WTC11 (cell line): Measurements from ENCODE around the gene MTTP. TPM values are rescaled to one million over a fixed set of nuclear protein-coding genes. Genes with fewer than 3 reads are reported as not detected.

Experiments used
- ATAC-seq: fragments of 200-7000 bp; cut with Tn5 transposase; 2 replicates; pipeline ENCODE4 v1.10.0; 2021; ENCODE audit warnings: mild to moderate bottlenecking, moderate library complexity
- CTCF ChIA-PET: fragments of 300-600 bp; sonication (Branson Sonifier 250); formaldehyde crosslinking; loops from one replicate; lab custom pipeline; 2021; ENCODE audit warnings: antibody characterized with exemption; lab: Charles Lee
- POLR2A ChIA-PET: fragments of 350-600 bp; sonication (Branson Sonifier 250); formaldehyde crosslinking; loops from one replicate; lab custom pipeline; 2021; ENCODE audit warnings: antibody characterized with exemption; lab: Charles Lee
- DNase-seq: peaks from one replicate; pipeline ENCODE4 v3.0.0; 2021; ENCODE audit warnings: low spot score
- H3K27ac Mint-ChIP-seq: 2 replicates; pipeline ENCODE4 v1.8.0; 2021; ENCODE audit warnings: mixed read lengths
- H3K27me3 Mint-ChIP-seq: 2 replicates; pipeline ENCODE4 v1.8.0; 2021; ENCODE audit warnings: low read depth, mild to moderate bottlenecking, moderate library complexity, mixed read lengths
- H3K36me3 Mint-ChIP-seq: 2 replicates; pipeline ENCODE4 v1.8.0; 2021; ENCODE audit warnings: mixed read lengths
- H3K4me1 Mint-ChIP-seq: 2 replicates; pipeline ENCODE4 v1.8.0; 2022; ENCODE audit warnings: mixed read lengths
- H3K4me3 Mint-ChIP-seq: 2 replicates; pipeline ENCODE4 v1.8.0; 2021; ENCODE audit warnings: mild to moderate bottlenecking, moderate library complexity, mixed read lengths
- H3K9me3 Mint-ChIP-seq: 2 replicates; pipeline ENCODE4 v1.8.0; 2021; ENCODE audit warnings: mixed read lengths
- CBFB ChIP-seq: sonication (generic); formaldehyde crosslinking; IDR thresholded peaks from 2 replicates; pipeline ENCODE4 v1.8.1; 2022; ENCODE audit warnings: mild to moderate bottlenecking, low read depth, missing genetic modification reagents
- CREB1 ChIP-seq: sonication (generic); formaldehyde crosslinking; IDR thresholded peaks from 2 replicates; pipeline ENCODE4 v1.8.0; 2023; ENCODE audit warnings: mild to moderate bottlenecking, missing genetic modification reagents
- ESRRA ChIP-seq: sonication (generic); formaldehyde crosslinking; IDR thresholded peaks from 2 replicates; pipeline ENCODE4 v1.8.1; 2022; ENCODE audit warnings: mild to moderate bottlenecking, missing genetic modification reagents, borderline replicate concordance
- FOXJ3 ChIP-seq: sonication (generic); formaldehyde crosslinking; IDR thresholded peaks from 2 replicates; pipeline ENCODE4 v1.9.0; 2021; ENCODE audit warnings: missing genetic modification reagents, mild to moderate bottlenecking, borderline replicate concordance
- IRF2 ChIP-seq: sonication (generic); formaldehyde crosslinking; IDR thresholded peaks from 2 replicates; pipeline ENCODE4 v1.8.0; 2022; ENCODE audit warnings: low read depth, missing genetic modification reagents, borderline replicate concordance
- MYBL2 ChIP-seq: sonication (generic); formaldehyde crosslinking; IDR thresholded peaks from 2 replicates; pipeline ENCODE4 v1.8.1; 2023; ENCODE audit warnings: mild to moderate bottlenecking, moderate library complexity, missing genetic modification reagents
- NFYB ChIP-seq: sonication (generic); formaldehyde crosslinking; conservative IDR thresholded peaks from 2 replicates; pipeline ENCODE4 v1.8.0; 2022; ENCODE audit warnings: low read depth, missing genetic modification reagents
- SMAD3 ChIP-seq: sonication (generic); formaldehyde crosslinking; IDR thresholded peaks from 2 replicates; pipeline ENCODE4 v1.8.0; 2022; ENCODE audit warnings: missing genetic modification reagents, mild to moderate bottlenecking, borderline replicate concordance
- SP1 ChIP-seq: sonication (generic); formaldehyde crosslinking; conservative IDR thresholded peaks from 2 replicates; pipeline ENCODE4 v1.8.1; 2022; ENCODE audit warnings: missing genetic modification reagents
- TEAD1 ChIP-seq: sonication (generic); formaldehyde crosslinking; IDR thresholded peaks from 2 replicates; pipeline ENCODE4 v1.8.0; 2022; ENCODE audit warnings: mild to moderate bottlenecking, missing genetic modification reagents
- ZNF317 ChIP-seq: sonication (generic); formaldehyde crosslinking; IDR thresholded peaks from 2 replicates; pipeline ENCODE4 v1.8.1; 2023; ENCODE audit warnings: low read depth, mild to moderate bottlenecking, moderate library complexity, missing genetic modification reagents, borderline replicate concordance
- total RNA-seq: library from RNA; stranded (reverse); gene quantifications from 3 replicates; pipeline ENCODE4 v1.2.3, GENCODE V29; 2021
- TF ChIP-seq, protein P1 (sequence below): fragments of 250-450 bp; sonication (Bioruptor Pico); IDR thresholded peaks from 2 replicates; pipeline ENCODE4 v1.9.0; 2021; ENCODE audit warnings: mild to moderate bottlenecking, borderline replicate concordance
- TF ChIP-seq, protein P2 (sequence below): sonication (generic); formaldehyde crosslinking; IDR thresholded peaks from 2 replicates; pipeline ENCODE4 v1.8.0; 2022; ENCODE audit warnings: mild to moderate bottlenecking, missing genetic modification reagents
- TF ChIP-seq, protein P3 (sequence below): sonication (generic); formaldehyde crosslinking; IDR thresholded peaks from 2 replicates; pipeline ENCODE4 v1.8.1; 2023; ENCODE audit warnings: mild to moderate bottlenecking, moderate library complexity, missing genetic modification reagents
- TF ChIP-seq, protein P4 (sequence below): sonication (generic); formaldehyde crosslinking; IDR thresholded peaks from 2 replicates; pipeline ENCODE4 v1.8.0; 2023; ENCODE audit warnings: mild to moderate bottlenecking, missing genetic modification reagents
- TF ChIP-seq, protein P5 (sequence below): sonication (generic); formaldehyde crosslinking; IDR thresholded peaks from 2 replicates; pipeline ENCODE4 v1.8.1; 2023; ENCODE audit warnings: mild to moderate bottlenecking, missing genetic modification reagents, moderate library complexity
- TF ChIP-seq, protein P6 (sequence below): sonication (generic); formaldehyde crosslinking; IDR thresholded peaks from 2 replicates; pipeline ENCODE4 v1.8.1; 2023; ENCODE audit warnings: mild to moderate bottlenecking, missing genetic modification reagents
- TF ChIP-seq, protein P7 (sequence below): fragments of 250-450 bp; sonication (Bioruptor Pico); IDR thresholded peaks from 2 replicates; pipeline ENCODE4 v1.9.0; 2021; ENCODE audit warnings: mild to moderate bottlenecking

MTTP gene
- total RNA-seq, 1 experiment from 2014 or later = 0.26 TPM

DNA sequence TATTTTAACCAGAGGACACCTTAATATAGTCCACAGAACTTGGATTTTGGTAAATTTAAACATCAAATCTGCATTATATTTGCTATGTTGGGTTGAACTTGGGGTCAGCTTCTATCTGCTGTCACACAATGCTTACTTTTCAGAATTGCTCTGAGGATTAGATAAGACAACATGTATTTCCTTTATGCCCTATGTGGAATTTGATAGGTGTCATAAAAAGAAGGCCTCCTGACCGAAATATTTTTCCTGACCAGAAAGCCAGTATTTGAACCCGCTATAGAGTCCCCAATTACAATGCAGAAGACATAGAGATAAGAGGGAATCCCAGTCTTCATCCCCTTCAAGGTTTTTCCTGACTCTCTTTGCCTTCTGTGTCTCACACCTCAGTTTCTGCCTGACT is 4.1 kb downstream of the MTTP start:
- H3K4me3 Mint-ChIP-seq = no peak overlapping the region
- H3K9me3 Mint-ChIP-seq = no peaks in the 10 kb centered on the region
- ChIA-PET POLR2A (no interaction called here), CTCF (no interaction called here)
- DNase-seq = no peak
- H3K27ac Mint-ChIP-seq = no peak overlapping the region
- TF ChIP-seq, protein P1, sequence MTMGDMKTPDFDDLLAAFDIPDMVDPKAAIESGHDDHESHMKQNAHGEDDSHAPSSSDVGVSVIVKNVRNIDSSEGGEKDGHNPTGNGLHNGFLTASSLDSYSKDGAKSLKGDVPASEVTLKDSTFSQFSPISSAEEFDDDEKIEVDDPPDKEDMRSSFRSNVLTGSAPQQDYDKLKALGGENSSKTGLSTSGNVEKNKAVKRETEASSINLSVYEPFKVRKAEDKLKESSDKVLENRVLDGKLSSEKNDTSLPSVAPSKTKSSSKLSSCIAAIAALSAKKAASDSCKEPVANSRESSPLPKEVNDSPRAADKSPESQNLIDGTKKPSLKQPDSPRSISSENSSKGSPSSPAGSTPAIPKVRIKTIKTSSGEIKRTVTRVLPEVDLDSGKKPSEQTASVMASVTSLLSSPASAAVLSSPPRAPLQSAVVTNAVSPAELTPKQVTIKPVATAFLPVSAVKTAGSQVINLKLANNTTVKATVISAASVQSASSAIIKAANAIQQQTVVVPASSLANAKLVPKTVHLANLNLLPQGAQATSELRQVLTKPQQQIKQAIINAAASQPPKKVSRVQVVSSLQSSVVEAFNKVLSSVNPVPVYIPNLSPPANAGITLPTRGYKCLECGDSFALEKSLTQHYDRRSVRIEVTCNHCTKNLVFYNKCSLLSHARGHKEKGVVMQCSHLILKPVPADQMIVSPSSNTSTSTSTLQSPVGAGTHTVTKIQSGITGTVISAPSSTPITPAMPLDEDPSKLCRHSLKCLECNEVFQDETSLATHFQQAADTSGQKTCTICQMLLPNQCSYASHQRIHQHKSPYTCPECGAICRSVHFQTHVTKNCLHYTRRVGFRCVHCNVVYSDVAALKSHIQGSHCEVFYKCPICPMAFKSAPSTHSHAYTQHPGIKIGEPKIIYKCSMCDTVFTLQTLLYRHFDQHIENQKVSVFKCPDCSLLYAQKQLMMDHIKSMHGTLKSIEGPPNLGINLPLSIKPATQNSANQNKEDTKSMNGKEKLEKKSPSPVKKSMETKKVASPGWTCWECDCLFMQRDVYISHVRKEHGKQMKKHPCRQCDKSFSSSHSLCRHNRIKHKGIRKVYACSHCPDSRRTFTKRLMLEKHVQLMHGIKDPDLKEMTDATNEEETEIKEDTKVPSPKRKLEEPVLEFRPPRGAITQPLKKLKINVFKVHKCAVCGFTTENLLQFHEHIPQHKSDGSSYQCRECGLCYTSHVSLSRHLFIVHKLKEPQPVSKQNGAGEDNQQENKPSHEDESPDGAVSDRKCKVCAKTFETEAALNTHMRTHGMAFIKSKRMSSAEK (CRISPR knock-in tag) = no peak
- TF ChIP-seq CBFB (CRISPR knock-in tag) = no peak
- no peak for TF ChIP-seq CREB1 (CRISPR knock-in tag)
- TF ChIP-seq, protein P2, sequence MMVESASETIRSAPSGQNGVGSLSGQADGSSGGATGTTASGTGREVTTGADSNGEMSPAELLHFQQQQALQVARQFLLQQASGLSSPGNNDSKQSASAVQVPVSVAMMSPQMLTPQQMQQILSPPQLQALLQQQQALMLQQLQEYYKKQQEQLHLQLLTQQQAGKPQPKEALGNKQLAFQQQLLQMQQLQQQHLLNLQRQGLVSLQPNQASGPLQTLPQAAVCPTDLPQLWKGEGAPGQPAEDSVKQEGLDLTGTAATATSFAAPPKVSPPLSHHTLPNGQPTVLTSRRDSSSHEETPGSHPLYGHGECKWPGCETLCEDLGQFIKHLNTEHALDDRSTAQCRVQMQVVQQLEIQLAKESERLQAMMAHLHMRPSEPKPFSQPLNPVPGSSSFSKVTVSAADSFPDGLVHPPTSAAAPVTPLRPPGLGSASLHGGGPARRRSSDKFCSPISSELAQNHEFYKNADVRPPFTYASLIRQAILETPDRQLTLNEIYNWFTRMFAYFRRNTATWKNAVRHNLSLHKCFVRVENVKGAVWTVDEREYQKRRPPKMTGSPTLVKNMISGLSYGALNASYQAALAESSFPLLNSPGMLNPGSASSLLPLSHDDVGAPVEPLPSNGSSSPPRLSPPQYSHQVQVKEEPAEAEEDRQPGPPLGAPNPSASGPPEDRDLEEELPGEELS = no peak
- TF ChIP-seq, protein P3, sequence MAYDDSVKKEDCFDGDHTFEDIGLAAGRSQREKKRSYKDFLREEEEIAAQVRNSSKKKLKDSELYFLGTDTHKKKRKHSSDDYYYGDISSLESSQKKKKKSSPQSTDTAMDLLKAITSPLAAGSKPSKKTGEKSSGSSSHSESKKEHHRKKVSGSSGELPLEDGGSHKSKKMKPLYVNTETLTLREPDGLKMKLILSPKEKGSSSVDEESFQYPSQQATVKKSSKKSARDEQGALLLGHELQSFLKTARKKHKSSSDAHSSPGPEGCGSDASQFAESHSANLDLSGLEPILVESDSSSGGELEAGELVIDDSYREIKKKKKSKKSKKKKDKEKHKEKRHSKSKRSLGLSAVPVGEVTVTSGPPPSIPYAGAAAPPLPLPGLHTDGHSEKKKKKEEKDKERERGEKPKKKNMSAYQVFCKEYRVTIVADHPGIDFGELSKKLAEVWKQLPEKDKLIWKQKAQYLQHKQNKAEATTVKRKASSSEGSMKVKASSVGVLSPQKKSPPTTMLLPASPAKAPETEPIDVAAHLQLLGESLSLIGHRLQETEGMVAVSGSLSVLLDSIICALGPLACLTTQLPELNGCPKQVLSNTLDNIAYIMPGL = no peak
- TF ChIP-seq ESRRA (CRISPR knock-in tag) = no peak
- TF ChIP-seq, protein P4, sequence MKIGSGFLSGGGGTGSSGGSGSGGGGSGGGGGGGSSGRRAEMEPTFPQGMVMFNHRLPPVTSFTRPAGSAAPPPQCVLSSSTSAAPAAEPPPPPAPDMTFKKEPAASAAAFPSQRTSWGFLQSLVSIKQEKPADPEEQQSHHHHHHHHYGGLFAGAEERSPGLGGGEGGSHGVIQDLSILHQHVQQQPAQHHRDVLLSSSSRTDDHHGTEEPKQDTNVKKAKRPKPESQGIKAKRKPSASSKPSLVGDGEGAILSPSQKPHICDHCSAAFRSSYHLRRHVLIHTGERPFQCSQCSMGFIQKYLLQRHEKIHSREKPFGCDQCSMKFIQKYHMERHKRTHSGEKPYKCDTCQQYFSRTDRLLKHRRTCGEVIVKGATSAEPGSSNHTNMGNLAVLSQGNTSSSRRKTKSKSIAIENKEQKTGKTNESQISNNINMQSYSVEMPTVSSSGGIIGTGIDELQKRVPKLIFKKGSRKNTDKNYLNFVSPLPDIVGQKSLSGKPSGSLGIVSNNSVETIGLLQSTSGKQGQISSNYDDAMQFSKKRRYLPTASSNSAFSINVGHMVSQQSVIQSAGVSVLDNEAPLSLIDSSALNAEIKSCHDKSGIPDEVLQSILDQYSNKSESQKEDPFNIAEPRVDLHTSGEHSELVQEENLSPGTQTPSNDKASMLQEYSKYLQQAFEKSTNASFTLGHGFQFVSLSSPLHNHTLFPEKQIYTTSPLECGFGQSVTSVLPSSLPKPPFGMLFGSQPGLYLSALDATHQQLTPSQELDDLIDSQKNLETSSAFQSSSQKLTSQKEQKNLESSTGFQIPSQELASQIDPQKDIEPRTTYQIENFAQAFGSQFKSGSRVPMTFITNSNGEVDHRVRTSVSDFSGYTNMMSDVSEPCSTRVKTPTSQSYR = no peak
- TF ChIP-seq FOXJ3 (CRISPR knock-in tag) = no peak
- no peak for TF ChIP-seq ZNF317 (CRISPR knock-in tag)
- TF ChIP-seq SMAD3 (CRISPR knock-in tag) = no peak
- no peak for TF ChIP-seq IRF2 (CRISPR knock-in tag)
- no peak for TF ChIP-seq SP1 (CRISPR knock-in tag)
- TF ChIP-seq, protein P5, sequence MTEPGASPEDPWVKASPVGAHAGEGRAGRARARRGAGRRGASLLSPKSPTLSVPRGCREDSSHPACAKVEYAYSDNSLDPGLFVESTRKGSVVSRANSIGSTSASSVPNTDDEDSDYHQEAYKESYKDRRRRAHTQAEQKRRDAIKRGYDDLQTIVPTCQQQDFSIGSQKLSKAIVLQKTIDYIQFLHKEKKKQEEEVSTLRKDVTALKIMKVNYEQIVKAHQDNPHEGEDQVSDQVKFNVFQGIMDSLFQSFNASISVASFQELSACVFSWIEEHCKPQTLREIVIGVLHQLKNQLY (CRISPR knock-in tag) = no peak
- TF ChIP-seq, protein P6, sequence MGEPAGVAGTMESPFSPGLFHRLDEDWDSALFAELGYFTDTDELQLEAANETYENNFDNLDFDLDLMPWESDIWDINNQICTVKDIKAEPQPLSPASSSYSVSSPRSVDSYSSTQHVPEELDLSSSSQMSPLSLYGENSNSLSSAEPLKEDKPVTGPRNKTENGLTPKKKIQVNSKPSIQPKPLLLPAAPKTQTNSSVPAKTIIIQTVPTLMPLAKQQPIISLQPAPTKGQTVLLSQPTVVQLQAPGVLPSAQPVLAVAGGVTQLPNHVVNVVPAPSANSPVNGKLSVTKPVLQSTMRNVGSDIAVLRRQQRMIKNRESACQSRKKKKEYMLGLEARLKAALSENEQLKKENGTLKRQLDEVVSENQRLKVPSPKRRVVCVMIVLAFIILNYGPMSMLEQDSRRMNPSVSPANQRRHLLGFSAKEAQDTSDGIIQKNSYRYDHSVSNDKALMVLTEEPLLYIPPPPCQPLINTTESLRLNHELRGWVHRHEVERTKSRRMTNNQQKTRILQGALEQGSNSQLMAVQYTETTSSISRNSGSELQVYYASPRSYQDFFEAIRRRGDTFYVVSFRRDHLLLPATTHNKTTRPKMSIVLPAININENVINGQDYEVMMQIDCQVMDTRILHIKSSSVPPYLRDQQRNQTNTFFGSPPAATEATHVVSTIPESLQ = no peak
- no peak for TF ChIP-seq NFYB
- TF ChIP-seq, protein P7, sequence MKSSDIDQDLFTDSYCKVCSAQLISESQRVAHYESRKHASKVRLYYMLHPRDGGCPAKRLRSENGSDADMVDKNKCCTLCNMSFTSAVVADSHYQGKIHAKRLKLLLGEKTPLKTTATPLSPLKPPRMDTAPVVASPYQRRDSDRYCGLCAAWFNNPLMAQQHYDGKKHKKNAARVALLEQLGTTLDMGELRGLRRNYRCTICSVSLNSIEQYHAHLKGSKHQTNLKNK (CRISPR knock-in tag) = no peak
- no peak for TF ChIP-seq TEAD1 (CRISPR knock-in tag)
- no peak for TF ChIP-seq MYBL2 (CRISPR knock-in tag)
- H3K4me1 Mint-ChIP-seq = peaks cover 9% of the 10 kb centered on the region
- no peak for ATAC-seq
- H3K36me3 Mint-ChIP-seq = no peaks in the 10 kb centered on the region
- H3K27me3 Mint-ChIP-seq = no peaks in the 10 kb centered on the region
